ENCODE data around the gene F2RL2.

Gene F2RL2

GRCh38 chr5:76663573-76663972 is 40.4 kb upstream of the F2RL2 start:
- H3K9me3 ChIP-seq (ENCODE audit: severe bottlenecking) = no peaks in the 10 kb centered on the region
- H3K4me3 ChIP-seq (ENCODE audit: low read depth, low read length) = no peak overlapping the region
- no peak for TF ChIP-seq CTCF (IDR thresholded peaks at IDR 0.05; ENCODE audit: low read depth, low read length)
- peaks cover 3% of the 10 kb centered on the region; the same call in 1 of the 2 replicates for H3K36me3 ChIP-seq
- H3K27me3 ChIP-seq (ENCODE audit: insufficient read depth, low read depth, severe bottlenecking) = no peaks in the 10 kb centered on the region
- H3K27ac ChIP-seq = no peak overlapping the region
- no peak for DNase-seq

- H3K4me3 ChIP-seq (ENCODE audit: low read depth, low read length) = no peak overlapping the region
- H3K27me3 ChIP-seq (ENCODE audit: insufficient read depth, low read depth, severe bottlenecking) = no peaks in the 10 kb centered on the region
- TF ChIP-seq CTCF (IDR thresholded peaks at IDR 0.05; ENCODE audit: low read depth, low read length) = no peak
- H3K36me3 ChIP-seq = peaks cover 3% of the 10 kb centered on the region; the same call in 1 of the 2 replicates
- DNase-seq = no peak
- H3K9me3 ChIP-seq (ENCODE audit: severe bottlenecking) = no peaks in the 10 kb centered on the region
- H3K27ac ChIP-seq = no peak overlapping the region
These were observed 39.3 kb upstream of the F2RL2 start for GRCh38 chr5:76662521-76662920.

- peaks cover 3% of the 10 kb centered on the region; the same call in 1 of the 2 replicates for H3K36me3 ChIP-seq
- no peaks in the 10 kb centered on the region for H3K9me3 ChIP-seq (ENCODE audit: severe bottlenecking)
- no peak overlapping the region for H3K27ac ChIP-seq
- H3K27me3 ChIP-seq (ENCODE audit: insufficient read depth, low read depth, severe bottlenecking) = no peaks in the 10 kb centered on the region
- DNase-seq = no peak
- no peak for TF ChIP-seq CTCF (IDR thresholded peaks at IDR 0.05; ENCODE audit: low read depth, low read length)
- no peak overlapping the region for H3K4me3 ChIP-seq (ENCODE audit: low read depth, low read length)
These were observed 37.2 kb upstream of the F2RL2 start for GRCh38 chr5:76660360-76660759.

GRCh38 chr5:76657683-76658311 is 34.6 kb upstream of the F2RL2 start:
- Histone ChIP-seq H3K9me3 (ENCODE audit: severe bottlenecking) (no peaks in the 10 kb centered on the region), H3K27ac (no peak overlapping the region), H3K4me3 (ENCODE audit: low read depth, low read length) (no peak overlapping the region), H3K27me3 (ENCODE audit: insufficient read depth, low read depth, severe bottlenecking) (no peaks in the 10 kb centered on the region), H3K36me3 (no peaks in the 10 kb centered on the region)
- no peak for DNase-seq
- TF ChIP-seq CTCF (IDR thresholded peaks at IDR 0.05; ENCODE audit: low read depth, low read length) = no peak

GRCh38 chr5:76657091-76657490 is 33.9 kb upstream of the F2RL2 start:
- TF ChIP-seq CTCF (IDR thresholded peaks at IDR 0.05; ENCODE audit: low read depth, low read length) = no peak
- Histone ChIP-seq H3K27ac (no peak overlapping the region), H3K27me3 (ENCODE audit: insufficient read depth, low read depth, severe bottlenecking) (no peaks in the 10 kb centered on the region), H3K36me3 (no peaks in the 10 kb centered on the region), H3K4me3 (ENCODE audit: low read depth, low read length) (no peak overlapping the region), H3K9me3 (ENCODE audit: severe bottlenecking) (no peaks in the 10 kb centered on the region)
- DNase-seq = no peak

Measured in WERI-Rb-1 (cell line).